ENCODE results near the gene PGAP1.
"Not testable (repeated sequence)": the region's sequence is repeated elsewhere in the genome, so short reads cannot be mapped to it uniquely, and the experiment has no call there.

The PGAP1 gene

DNA sequence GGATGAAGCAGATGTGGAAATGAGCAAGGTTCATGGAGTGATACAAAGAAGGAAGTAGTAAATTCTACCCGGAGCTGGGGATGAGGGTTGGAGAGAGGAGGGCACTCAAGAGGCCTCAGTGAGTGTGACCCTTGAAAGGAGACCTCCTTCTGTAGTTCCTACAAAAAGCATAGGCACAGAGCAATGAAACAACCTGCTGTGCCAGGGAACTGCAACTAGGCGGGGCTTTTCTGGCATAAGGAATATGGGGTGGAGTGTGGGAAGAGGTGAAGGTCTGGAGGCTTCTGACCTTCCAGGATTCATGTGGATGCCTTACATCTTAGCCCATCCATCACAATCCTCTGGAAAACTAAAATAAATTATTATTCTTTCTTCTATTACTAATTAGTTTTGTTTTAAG, 25.5 kb upstream of the PGAP1 start:
- no peak for DNase-seq (ENCODE audit: low spot score)

GRCh38 chr2:196949116-196949515, 22.6 kb upstream of the PGAP1 start:
- DNase-seq (ENCODE audit: low spot score): no peak

DNA sequence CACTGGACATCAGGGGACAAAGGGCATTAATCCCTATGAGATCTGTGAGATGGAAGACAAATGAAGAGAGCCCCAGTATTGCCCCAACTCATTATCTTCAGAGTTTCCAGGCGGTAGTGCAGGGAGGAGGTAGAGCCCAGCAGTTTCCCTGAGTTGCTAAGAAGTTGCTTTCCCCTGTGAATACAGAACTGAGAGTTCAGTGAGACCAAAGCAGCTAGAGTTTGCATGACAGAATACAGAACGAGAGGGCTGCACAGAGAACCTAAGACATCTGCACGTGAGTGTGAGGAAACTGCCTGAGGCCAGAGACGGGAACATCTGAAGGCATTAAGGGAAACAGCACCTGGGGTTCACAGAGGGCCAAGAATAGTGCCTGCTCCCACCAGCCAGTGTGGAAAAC, 18.1 kb upstream of the PGAP1 start:
- no peak for DNase-seq (ENCODE audit: low spot score)

DNA sequence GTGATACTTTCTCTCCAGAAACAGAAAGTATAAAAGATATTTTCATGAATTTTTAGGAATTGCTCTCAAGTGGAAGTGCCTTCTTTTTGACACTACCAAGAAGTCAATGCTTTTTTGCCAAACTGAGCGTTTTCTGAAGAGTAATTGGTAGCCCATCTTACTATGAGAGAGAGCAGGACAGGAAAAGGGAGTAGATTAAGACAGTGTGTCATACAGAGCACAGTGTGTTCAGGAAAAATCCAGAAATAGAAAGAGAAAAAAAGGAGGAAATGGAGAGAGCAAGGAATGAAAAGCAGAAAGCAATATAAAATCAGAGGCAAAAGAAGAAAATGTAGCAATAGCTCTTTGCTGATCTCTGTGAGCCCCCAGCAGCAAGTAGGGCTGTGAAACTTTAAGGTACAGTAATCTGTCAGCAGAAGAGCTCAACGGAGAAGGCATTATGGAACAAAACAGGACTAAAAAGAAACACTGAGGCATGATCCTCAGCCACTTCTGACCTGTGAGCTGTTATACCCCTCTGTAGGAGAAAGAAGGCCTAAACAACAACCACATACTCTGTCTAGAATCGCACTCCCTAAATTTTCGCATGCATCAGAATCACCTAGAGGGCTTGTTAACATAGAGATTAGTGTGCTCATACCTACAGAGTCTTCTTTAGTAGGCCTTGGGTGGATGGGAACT, 15.0 kb upstream of the PGAP1 start:
- no peak for DNase-seq (ENCODE audit: low spot score)

DNA sequence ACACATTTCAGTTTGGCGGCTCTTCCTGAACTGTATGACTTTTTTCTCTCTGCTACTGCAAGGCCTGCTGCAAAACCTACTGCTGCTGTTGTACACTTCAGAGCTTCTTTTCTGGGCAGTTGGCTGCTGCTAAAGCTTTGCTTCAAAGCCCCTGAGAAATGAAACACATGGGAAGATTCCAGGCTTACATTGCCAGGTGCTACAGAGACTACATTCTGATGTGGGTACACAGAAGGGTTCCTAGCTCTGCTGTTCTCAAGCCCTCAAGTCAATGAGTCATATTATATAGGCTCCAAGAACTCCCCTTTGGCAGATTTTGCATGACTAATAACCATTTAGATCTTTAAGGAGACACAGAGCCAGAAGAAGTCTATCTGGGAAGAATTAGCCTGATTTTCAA, 12.9 kb upstream of the PGAP1 start:
- no peak for DNase-seq (ENCODE audit: low spot score)

- DNase-seq (ENCODE audit: low spot score): no peak
Observed at GRCh38 chr2:196935432-196935831, 8.9 kb upstream of the PGAP1 start.

- no peak for DNase-seq (ENCODE audit: low spot score)
Observed at GRCh38 chr2:196934672-196935071, 8.2 kb upstream of the PGAP1 start.

DNA sequence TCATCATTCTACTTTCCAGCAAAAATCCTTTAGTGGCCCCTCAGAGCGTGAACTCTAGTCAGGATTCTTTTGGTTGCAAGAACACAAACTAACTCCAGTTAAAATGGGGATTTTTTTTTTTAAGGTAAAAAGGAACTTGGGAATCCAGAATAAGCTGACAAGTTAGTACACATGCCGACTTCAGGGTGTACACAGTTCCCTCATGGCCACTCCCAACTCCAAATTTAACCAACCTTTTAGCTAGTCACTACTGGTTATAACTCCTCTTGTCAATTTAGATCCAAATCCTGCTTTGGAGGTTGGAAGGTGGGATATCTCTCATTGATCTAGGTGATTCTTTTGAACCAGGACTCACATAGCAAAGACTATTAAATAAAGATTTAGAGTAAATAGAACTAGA, 5.0 kb upstream of the PGAP1 start:
- no peak for DNase-seq (ENCODE audit: low spot score)

GRCh38 chr2:196927376-196928225, 1.1 kb upstream of the PGAP1 start:
- no peak for DNase-seq (ENCODE audit: low spot score)

DNA sequence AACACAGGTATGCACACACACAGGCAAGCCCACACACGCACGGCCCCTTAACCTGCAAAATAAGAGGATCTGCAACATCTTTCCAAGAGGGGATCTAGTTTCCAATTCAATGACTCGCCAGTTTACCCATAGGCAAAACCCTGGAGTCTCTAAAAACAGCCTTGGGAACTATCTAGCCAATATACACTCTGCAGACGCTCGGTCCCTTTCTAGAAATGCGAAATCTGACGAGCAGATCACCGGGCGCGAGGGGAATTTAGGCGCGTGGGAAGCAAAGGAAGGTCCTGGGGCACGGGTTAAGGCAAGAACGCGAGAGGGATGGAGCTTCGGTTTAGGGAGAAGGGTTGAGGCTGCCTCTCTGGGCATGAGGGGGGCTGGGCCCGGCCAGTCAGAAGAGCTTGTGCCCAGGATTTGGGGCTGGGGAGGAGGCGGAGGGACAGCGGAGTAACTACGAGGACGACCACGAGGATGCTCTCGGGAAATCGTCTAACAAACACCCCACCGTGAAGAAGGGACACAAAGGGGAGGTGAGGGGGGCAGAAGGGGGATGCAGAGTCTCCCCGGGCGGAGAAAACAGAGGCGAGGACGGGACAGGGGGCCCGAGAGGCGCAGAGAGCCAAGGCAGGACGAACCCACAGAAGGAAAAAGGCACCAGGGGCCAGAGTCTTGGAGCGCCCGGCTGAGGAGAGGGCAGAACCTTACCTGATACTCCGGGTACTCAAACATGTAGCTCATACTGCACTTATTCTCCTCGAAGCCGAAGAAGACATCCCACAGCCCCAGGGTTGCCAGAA, 542 bp downstream of the PGAP1 start:
- peak; percentile 22 for DNase-seq (ENCODE audit: low spot score)

DNA sequence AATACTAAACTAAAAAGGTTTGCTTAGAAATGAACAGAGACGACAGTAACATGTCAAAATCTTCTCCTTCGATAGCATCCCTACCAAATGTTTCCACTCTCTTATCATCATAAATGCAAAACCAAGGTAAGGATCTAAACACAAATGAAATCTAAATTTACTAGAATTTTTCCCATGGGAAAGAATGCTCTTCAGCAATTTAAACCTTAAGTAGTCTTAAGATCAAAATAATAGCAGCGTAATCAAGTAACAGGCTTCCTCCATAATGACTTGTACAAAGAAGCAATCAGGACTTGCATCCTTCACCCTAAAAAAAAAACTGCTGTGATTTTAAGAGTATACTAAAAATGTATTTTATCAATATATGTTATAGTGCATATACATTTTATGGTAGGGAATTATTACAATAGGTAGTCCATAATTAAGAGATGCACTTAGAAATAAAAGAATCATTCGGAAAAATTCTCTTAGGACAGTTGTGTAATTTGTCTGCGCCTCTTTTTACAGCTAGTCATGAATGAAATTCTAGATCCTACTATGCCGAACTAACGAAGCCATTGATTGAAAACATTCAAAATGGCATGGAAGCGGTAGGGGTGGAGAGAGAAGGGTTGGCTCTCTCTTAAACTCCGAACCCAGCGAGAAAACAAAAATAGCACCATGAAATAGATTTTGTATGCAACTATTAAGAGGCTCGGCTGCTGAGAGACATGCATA, 1.3 kb downstream of the PGAP1 start:
- no peak for DNase-seq (ENCODE audit: low spot score)

DNA sequence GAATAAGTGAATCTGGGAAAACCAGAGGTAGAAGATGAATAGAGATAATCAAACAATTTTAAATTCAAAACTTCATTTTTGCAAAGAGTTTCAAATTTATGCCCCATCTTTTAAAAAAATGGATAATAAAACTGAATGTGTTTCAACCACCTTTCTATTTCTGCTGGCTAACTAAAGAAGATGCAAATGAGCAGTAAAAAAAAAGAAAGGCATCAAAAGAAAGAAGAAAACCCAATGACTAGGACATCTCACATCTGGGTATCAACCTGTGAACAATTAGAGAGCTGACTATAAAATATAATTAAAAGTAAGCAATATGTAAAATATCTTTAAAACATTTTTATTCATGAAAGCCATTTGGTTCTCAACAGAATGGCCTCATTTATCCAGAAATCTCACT, 2.5 kb downstream of the PGAP1 start:
- DNase-seq (ENCODE audit: low spot score): no peak

DNA sequence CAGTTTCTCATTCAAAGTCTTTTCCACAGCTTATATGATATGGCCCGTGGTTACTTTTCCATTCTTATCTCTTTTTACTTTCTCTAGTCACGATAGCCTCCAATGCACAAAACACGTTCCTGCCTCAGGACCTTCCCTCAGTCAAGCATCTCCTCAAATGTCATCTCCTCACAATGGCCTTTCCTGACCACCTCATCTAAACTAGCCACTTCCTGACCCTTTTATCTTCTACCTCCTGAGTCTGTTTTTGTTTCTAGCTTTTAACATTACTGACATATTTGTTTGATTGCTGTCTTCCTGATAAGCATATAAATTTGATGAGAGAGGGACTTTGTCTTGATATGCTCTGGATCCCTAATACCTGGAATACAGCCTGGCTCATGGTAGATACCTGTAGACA, 7.6 kb downstream of the PGAP1 start:
- no peak for DNase-seq (ENCODE audit: low spot score)

GRCh38 chr2:196917802-196918201, 8.7 kb downstream of the PGAP1 start:
- no peak for DNase-seq (ENCODE audit: low spot score)

DNA sequence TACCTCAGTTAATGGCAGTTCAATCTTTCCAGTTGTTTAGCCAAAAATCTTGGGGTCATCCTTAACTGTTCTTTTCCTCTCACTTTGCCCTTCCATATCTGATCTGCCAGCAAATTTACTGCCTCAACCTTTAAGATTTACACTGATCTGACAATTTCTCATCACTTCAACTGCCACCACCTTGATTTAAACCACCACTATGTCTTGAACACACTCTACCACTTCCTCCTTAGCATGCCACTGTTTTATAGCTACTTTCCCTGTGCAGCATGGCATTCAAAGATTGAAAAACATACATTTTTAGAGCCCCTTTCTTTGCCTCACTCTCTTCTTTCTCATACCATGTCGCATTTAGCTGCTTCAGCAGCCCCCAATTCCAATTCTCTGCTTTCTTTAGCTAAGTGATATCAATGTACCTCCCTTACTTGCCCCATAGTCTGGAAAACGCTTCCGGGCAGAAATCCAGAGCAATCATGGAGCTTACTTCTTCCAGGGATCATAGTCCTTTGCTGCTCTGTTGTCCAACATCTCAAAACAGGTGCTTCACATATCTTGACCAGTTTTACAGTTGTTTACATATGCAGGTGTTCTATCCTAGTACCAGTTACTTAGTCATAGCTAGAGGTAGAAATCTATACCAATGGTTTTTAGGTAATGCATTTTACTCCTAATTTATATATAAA, 10.9 kb downstream of the PGAP1 start:
- DNase-seq (ENCODE audit: low spot score): no peak

- no peak for DNase-seq (ENCODE audit: low spot score)
Observed at GRCh38 chr2:196914867-196915460, 11.5 kb downstream of the PGAP1 start.

DNA sequence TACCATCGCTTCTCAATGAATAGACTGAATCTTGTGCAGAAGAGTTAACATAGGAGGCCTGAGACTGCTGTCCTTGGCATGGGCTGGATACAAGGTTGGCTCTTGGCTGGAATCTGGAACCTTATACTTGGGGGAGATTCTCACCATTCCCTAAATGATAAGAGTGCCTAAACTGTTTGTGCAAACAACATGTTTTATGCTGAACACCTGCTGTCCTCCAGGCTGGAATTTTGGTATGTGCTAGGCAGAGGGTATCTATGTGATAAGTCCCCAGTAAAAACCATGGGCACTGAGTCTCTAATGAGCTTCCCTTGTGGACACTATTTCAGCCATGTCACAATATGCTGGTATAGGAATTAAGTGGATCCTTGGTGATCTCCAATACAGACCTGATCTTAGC, 12.8 kb downstream of the PGAP1 start:
- DNase-seq (ENCODE audit: low spot score): no peak

DNA sequence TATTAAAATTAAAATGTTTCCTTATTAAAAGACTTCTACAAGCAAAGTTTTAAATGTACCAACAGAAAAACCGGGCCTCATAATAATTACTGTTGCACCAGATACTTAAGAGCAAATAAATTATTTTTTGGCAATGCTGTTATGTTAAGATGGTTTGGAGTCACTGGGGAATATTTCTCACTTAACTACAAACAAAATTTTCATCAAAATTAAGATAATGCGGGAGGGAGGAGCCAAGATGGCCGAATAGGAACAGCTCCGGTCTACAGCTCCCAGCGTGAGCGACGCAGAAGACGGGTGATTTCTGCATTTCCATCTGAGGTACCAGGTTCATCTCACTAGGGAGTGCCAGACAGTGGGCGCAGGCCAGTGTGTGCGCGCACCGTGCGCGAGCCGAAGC, 21.1 kb downstream of the PGAP1 start:
- not testable (repeated sequence) for DNase-seq (ENCODE audit: low spot score)

- DNase-seq (ENCODE audit: low spot score): no peak
Observed at GRCh38 chr2:196902828-196903227, 23.7 kb downstream of the PGAP1 start.

GRCh38 chr2:196900843-196901242, 25.7 kb downstream of the PGAP1 start:
- DNase-seq (ENCODE audit: low spot score): no peak

DNA sequence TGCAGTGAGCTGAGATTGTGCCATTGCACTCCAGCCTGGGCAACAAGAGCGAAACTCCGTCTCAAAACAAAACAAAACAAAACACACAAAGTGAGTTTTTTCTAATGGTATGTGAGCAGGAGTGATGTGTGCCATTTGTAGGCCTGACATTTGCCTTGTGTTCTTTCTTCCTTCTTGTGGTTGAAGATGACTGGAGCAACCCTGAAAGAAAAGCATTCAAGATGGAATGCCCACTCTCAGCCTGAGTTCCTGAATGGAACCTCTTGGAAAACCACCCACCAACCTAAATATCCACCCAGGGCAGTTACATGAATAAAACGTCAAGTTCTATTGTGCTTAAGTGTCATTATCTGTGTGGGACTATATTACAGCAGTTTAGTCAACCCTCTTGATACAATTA, 26.5 kb downstream of the PGAP1 start:
- DNase-seq (ENCODE audit: low spot score): no peak
